Fibroblast of pulmonary artery (primary cell): ENCODE results near the gene MYO1A.
"Not testable (repeated sequence)": the region's sequence is repeated elsewhere in the genome, so short reads cannot be mapped to it uniquely, and the experiment has no call there.

Source experiments
- DNase-seq: peaks from one replicate; pipeline ENCODE4 v3.0.0-alpha.2; 2010; ENCODE audit warnings: low read depth
- H3K4me3 ChIP-seq: replicated peaks from 2 replicates; pipeline ENCODE4 v1.5.1; 2011; ENCODE audit warnings: low read depth, mild to moderate bottlenecking, control low read depth, low read length, moderate library complexity
- TF ChIP-seq, protein P1 (sequence below): IDR thresholded peaks from 2 replicates; pipeline ENCODE4 v1.5.1; 2011; ENCODE audit warnings: mild to moderate bottlenecking, control low read depth, low read length, inconsistent platforms; ENCODE audit errors: missing control alignments

MYO1A gene

DNA sequence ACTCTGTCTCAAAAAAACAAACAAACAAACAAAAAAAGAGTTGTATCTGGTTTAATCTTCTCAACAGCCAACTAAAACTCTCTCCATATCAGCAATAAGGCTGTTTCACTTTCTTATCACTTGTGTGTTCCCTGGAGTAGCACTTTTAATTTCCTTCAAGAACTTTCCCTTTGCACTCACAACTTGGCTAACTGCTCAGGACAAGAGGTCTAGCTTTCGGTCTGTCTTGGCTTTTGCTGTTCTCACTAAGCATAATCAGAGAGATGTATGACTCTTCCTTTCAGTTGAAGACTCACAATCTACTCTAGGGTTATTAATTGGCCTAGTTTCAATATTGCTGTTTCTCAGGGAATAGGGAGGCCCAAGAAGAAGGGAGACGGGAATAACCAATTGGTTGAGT lies 16.3 kb upstream of the MYO1A start:
- DNase-seq = no peak
- H3K4me3 ChIP-seq = no peak overlapping the region
- TF ChIP-seq, protein P1, sequence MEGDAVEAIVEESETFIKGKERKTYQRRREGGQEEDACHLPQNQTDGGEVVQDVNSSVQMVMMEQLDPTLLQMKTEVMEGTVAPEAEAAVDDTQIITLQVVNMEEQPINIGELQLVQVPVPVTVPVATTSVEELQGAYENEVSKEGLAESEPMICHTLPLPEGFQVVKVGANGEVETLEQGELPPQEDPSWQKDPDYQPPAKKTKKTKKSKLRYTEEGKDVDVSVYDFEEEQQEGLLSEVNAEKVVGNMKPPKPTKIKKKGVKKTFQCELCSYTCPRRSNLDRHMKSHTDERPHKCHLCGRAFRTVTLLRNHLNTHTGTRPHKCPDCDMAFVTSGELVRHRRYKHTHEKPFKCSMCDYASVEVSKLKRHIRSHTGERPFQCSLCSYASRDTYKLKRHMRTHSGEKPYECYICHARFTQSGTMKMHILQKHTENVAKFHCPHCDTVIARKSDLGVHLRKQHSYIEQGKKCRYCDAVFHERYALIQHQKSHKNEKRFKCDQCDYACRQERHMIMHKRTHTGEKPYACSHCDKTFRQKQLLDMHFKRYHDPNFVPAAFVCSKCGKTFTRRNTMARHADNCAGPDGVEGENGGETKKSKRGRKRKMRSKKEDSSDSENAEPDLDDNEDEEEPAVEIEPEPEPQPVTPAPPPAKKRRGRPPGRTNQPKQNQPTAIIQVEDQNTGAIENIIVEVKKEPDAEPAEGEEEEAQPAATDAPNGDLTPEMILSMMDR = no peak

DNA sequence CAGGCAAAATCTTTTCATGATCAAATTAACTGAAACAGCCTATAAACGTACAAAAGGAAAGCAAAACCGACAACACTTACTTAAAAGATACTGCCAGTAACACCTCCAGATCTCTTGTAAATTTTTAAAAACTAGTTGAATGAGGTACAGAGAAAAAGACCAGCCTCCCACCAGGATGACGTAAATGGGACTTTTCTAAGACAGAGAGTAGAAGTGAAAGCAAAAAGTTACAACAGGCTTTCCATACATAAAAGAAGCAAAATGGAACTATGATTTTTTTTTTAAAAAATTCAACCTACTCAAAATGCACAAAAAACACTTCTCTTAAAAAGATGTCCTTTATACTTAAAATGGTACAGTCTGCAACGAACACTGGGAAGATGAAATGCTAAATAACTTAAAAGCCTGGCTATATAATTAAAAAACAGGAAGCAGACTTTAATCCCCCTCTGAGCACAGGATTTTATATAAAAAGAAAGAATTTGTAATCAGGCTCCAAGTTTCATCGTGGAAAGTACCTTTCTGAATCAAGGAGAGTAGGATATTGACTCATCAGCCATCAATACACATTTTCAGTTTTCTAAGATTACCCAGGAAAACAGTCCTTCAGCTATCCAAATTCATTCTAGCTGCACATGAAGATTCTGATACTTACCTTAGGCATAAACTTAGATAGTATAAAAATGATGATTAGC lies 14.2 kb upstream of the MYO1A start:
- no peak for DNase-seq
- H3K4me3 ChIP-seq = no peak overlapping the region

DNA sequence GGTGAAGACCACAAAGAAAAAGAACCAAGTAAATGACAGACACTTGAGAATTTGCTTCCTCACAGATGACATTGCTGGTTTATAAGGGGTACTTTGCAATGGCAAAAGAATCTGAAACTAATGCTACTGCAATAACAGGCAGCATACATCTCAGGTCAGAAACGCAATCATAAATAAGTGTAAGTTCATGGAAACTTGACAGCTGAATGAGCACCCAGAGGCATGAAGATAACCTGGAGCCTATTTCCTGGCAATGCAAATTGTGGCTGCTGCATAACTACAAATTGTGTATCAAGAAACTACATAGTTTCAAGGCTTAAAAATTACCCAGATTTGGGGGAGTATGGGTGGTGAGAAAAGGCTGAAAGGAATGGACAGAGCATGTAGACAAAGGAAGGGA lies 8.5 kb upstream of the MYO1A start:
- no peak for DNase-seq
- no peak overlapping the region for H3K4me3 ChIP-seq
- TF ChIP-seq, protein P1 = no peak

More for the DNA sequence above, 14.2 kb upstream of the MYO1A start:
- TF ChIP-seq, protein P1 = no peak

DNA sequence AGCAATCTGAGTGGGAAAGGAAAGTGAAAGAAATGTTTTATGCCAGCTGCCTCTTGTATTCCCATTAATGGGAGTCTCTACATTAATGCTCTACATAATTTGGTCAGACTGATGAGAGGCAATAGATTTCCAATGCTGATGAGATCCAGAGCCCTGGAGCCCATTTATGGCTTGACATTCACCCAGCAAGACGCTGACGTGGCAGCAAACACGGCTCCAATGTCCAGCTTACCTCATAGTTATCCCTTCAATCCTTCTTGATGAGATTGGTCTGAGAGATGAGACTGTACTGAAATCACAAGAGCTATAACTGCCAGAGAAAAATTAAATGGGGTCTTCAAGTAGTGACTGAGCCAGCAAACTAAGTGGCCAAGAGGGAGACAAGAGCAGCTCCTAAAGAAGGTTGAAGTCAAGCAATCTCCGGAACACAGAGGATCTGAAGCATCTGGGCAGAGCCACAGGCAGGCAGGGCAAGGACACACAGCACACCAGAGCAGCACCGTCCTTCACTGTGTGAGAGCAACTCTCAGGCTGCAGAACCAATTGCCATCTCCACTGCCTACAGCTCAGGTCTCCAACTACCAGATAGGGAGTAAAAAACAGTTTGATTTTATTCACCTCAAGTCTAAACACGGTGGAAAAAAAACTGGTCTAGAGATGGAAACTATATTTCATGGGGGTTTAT lies 7.3 kb upstream of the MYO1A start:
- H3K4me3 ChIP-seq = no peak overlapping the region
- TF ChIP-seq, protein P1 = no peak
- DNase-seq = no peak

DNA sequence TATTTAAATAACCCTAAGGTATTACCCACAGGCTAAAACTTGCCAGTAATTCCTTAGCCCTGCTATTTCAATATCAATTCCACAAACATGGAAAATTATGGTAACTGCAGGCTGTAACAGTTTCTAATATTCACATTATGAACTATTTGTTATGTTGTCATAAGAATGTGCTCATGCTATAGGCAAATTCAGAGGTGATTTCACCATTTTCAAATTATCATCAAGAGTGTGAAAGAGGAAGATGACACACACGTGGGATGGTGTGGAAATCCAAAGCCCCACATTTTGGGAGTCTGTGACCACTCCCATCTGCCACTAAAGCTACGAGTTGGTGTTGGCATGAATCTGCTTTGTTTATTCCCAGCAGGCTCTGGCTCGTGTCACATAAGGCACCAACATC lies 5.9 kb upstream of the MYO1A start:
- TF ChIP-seq, protein P1 = no peak
- DNase-seq = peak; percentile 19
- no peak overlapping the region for H3K4me3 ChIP-seq

DNA sequence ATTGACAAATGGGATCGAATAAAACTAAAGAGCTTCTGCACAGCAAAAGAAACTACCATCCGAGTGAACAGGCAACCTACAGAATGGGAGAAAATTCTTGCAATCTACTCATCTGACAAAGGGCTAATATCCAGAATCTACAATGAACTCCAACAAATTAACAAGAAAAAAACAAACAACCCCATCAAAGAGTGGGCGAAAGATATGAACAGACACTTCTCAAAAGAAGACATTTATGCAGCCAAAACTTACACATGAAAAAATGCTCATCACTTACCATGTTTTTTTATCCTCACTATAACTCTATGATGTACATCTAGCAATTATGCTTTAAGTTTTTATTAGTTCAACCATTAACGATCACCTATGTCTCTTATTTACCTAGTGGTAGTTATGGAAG lies 4.0 kb upstream of the MYO1A start:
- not testable (repeated sequence) for DNase-seq, H3K4me3 ChIP-seq

DNA sequence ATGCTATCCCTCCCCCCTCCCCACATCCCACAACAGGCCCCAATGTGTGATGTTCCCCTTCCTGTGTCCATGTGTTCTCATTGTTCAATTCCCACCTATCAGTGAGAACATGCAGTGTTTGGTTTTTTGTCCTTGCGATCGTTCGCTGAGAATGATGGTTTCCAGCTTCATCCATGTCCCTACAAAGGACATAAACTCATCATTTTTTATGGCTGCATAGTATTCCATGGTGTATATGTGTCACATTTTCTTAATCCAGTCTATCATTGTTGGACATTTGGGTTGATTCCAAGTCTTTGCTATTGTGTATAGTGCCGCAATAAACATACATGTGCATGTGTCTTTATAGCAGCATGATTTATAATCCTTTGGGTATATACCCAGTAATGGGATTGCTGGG lies 3.2 kb upstream of the MYO1A start:
- not testable (repeated sequence) for DNase-seq, H3K4me3 ChIP-seq

DNA sequence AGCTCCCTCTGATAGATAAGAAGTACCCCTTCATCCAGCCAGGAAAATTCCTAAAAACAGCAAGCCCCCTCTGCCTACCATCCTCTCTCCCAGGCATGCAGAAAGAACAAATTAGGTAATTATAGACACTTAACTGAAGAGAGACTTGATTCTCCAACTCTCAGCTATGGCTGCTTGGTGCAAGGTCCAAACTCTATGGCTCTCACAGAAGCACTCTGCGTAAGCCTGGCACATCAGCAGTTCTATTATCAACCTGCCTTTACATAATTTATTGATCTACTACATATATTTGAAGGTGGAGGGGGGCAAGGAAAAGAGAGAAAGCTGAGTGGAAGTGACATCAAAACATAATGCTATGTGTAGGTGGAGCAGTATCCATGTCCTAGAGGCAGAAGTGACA lies 1.1 kb upstream of the MYO1A start:
- no peak for DNase-seq
- no peak overlapping the region for H3K4me3 ChIP-seq
- TF ChIP-seq, protein P1 = no peak
